Prostate gland (tissue), 2 donors: ENCODE results near the gene ZNF232. TPM values are rescaled to one million over a fixed set of nuclear protein-coding genes. Genes with fewer than 3 reads are reported as not detected.
"Not testable (repeated sequence)": the region's sequence is repeated elsewhere in the genome, so short reads cannot be mapped to it uniquely, and the experiment has no call there.

Experiments used
- DNase-seq: peaks from one replicate; pipeline ENCODE4 v3.0.0-alpha.2; 2019; ENCODE audit warnings: low spot score
- H3K27ac ChIP-seq, 2 donors: fragments of 200-600 bp; sonication (generic); 2 replicates each; pipeline ENCODE4 v1.5.1; 2017 to 2019
- H3K27me3 ChIP-seq: fragments of 200-600 bp; sonication (generic); replicated peaks from 2 replicates; pipeline ENCODE4 v1.5.1; 2019; ENCODE audit not compliant: insufficient read depth
- H3K36me3 ChIP-seq, 2 donors: fragments of 200-600 bp; sonication (generic); 1 replicate in 1 of 2; 2 replicates in 1 of 2; pipeline versions ENCODE4 v1.5.1 to v1.8.1; 2017 to 2019
- H3K4me1 ChIP-seq: fragments of 200-600 bp; sonication (generic); replicated peaks from 2 replicates; pipeline ENCODE4 v1.5.1; 2019
- H3K4me3 ChIP-seq, 2 donors: fragments of 200-600 bp; sonication (generic); 2 replicates each; pipeline ENCODE4 v1.5.1; 2017 to 2019
- H3K9me3 ChIP-seq: fragments of 200-600 bp; sonication (generic); 2 replicates; pipeline ENCODE4 v1.5.1; 2017
- POLR2A ChIP-seq: fragments of 450-650 bp; IDR thresholded peaks from one replicate; pipeline ENCODE4 v1.6.1; 2016; ENCODE audit warnings: antibody characterized with exemption, mild to moderate bottlenecking
- POLR2AphosphoS5 ChIP-seq: sonication (generic); formaldehyde crosslinking; IDR thresholded peaks from one replicate; pipeline ENCODE4 v1.6.1; 2017; ENCODE audit warnings: antibody characterized with exemption
- WGBS: methylation state at CpG from one replicate; pipeline ENCODE4 v1.1.5; 2018; 5-methylcytosine and 5-hydroxymethylcytosine counted together
- intact Hi-C: fragments of 100-400 bp; cut with DNase I; formaldehyde crosslinking; loops from one replicate; pipeline ENCODE4 v1.14.2; 2022
- total RNA-seq, 2 donors: library from RNA; depleted of rRNA; stranded (reverse); fragments of >200 nt; gene quantifications; one replicate each; pipeline ENCODE4 v1.1.0, GENCODE V29; 2016
- TF ChIP-seq, protein P1 (sequence below), 4 experiments: fragments of 200-600 bp in 2 of 4; fragments of 450-650 bp in 2 of 4; sonication (generic) in 2 of 4; IDR thresholded peaks; 1 replicate in 3 of 4; 2 replicates in 1 of 4; pipeline ENCODE4 v1.5.1; 2016 to 2019; ENCODE audit warnings: antibody characterized with exemption in 4 of 4, mild to moderate bottlenecking in 2 of 4, moderate library complexity in 2 of 4

Gene ZNF232
- total RNA-seq, 2 donors from 2014 or later: 14.3 TPM

DNA sequence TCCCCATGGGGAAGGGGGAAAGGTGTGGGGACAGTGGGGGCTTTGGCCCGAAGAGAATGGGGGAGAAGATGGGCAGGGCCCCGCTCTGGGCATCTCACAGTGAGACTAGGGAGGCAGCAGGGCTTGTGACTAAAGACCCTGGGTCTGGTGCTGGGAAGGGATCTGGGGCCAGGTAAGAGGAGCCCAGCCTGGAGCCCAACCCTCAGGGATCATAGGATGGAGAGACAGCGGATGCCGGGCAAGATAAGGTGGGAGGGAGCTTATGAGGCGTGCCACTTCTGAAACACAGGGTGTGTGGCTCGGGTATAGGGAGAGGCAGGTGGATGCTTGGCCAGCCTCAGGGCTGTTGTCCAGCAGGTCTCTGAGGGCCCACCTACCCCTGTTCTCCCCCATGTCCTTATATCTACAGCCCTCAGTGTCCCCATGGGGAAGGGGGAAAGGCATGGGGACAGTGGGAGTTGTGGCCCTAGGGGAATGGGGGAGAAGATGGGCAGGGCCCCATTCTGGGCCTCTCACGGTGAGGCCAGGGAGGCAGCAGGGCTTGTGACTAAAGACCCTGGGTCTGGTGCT, 19.6 kb upstream of the ZNF232 start:
- Histone ChIP-seq H3K27me3 (no peaks in the 10 kb centered on the region), H3K4me1 (no peaks in the 10 kb centered on the region), H3K27ac (no peak overlapping the region), H3K36me3 (no peaks in the 10 kb centered on the region), H3K4me3 (no peak overlapping the region), H3K9me3 (no peaks in the 10 kb centered on the region)
- TF ChIP-seq, protein P1, sequence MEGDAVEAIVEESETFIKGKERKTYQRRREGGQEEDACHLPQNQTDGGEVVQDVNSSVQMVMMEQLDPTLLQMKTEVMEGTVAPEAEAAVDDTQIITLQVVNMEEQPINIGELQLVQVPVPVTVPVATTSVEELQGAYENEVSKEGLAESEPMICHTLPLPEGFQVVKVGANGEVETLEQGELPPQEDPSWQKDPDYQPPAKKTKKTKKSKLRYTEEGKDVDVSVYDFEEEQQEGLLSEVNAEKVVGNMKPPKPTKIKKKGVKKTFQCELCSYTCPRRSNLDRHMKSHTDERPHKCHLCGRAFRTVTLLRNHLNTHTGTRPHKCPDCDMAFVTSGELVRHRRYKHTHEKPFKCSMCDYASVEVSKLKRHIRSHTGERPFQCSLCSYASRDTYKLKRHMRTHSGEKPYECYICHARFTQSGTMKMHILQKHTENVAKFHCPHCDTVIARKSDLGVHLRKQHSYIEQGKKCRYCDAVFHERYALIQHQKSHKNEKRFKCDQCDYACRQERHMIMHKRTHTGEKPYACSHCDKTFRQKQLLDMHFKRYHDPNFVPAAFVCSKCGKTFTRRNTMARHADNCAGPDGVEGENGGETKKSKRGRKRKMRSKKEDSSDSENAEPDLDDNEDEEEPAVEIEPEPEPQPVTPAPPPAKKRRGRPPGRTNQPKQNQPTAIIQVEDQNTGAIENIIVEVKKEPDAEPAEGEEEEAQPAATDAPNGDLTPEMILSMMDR (IDR thresholded peaks at IDR 0.05): no peak
- TF ChIP-seq POLR2AphosphoS5 (no peak), POLR2A (no peak)
- intact Hi-C loops: no loop called here
- no peak for DNase-seq
- 87% methylated on average over 7 of the region's 7 CpGs for WGBS

DNA sequence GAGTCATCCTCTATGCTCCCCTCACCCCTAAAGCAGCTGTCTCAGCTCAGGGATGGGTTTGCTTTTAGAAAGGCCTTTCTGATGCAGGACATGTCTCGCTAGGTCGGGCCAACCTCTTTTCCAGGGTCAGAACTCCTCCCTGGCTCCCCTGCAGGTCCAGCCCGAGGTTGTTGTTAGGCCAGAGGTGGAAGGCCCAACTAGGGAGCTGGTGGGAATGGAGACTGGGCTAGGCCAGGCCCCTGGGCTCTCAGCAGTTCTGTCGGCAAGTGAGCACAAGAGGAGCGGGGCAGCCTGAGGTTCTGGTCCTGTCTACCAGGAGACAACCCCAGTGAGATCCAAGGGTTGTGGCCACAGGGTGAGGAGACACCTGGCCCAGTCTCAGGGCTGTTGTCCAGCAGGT, 19.0 kb upstream of the ZNF232 start:
- H3K27ac ChIP-seq, H3K27me3 ChIP-seq, H3K4me1 ChIP-seq, DNase-seq, H3K36me3 ChIP-seq, H3K4me3 ChIP-seq, intact Hi-C loops, H3K9me3 ChIP-seq: not testable (repeated sequence)
- WGBS: 93% methylated on average over 5 of the region's 5 CpGs

DNA sequence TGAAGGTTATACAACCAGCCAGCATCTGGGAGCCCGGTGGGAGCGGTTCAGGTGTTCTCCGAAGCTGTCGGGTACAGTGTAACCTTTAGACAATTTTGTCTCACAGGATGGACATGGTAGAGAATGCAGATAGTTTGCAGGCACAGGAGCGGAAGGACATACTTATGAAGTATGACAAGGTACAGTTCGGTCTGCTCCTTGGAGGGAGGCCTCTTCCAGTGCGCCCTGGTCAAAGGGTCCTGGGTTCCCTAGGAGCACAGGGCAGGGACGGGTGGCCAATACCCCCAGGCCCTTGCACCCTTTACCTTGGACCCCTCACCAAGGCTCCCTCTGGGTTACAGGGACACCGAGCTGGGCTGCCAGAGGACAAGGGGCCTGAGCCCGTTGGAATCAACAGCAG, 18.6 kb upstream of the ZNF232 start:
- H3K27ac ChIP-seq, intact Hi-C loops, H3K9me3 ChIP-seq, H3K36me3 ChIP-seq, H3K4me1 ChIP-seq, H3K27me3 ChIP-seq, H3K4me3 ChIP-seq: not testable (repeated sequence)
- WGBS: 92% methylated on average over 10 of the region's 10 CpGs
- DNase-seq: peak; percentile 2

DNA sequence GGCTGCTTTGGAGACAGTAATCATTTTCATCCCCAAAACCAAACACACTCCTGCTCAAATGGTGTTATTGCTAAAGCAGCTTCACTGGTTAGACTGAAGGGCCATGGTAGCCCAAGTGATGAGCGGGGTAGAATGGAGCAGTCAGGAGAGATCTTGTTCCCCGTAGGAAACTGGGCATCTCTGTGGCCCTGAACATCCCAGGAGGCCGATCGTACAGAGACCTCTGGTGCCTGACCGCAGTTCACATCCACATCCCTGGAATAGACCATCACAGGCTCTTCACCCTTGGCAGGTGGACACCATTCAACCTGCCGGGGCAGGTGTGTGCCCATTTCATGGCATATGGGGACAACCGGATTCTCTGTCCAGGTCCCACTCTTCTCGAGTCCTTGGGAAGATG, 18.1 kb upstream of the ZNF232 start:
- H3K27me3 ChIP-seq, H3K4me3 ChIP-seq, H3K36me3 ChIP-seq, H3K4me1 ChIP-seq, H3K9me3 ChIP-seq, intact Hi-C loops, H3K27ac ChIP-seq: not testable (repeated sequence)
- 94% methylated on average over 8 of the region's 8 CpGs for WGBS
- DNase-seq: peak; percentile 1

- Histone ChIP-seq H3K4me3 (no peak overlapping the region), H3K27ac (no peak overlapping the region), H3K27me3 (no peaks in the 10 kb centered on the region), H3K9me3 (no peaks in the 10 kb centered on the region), H3K36me3 (no peaks in the 10 kb centered on the region), H3K4me1 (no peaks in the 10 kb centered on the region)
- DNase-seq: peak; percentile 1
- 89% methylated on average over 11 of the region's 11 CpGs for WGBS
- intact Hi-C loops: no loop called here
- TF ChIP-seq, protein P1 (IDR thresholded peaks at IDR 0.05): no peak
- TF ChIP-seq POLR2A (no peak), POLR2AphosphoS5 (no peak)
Observed at GRCh38 chr17:5128905-5129535, 17.3 kb upstream of the ZNF232 start.

DNA sequence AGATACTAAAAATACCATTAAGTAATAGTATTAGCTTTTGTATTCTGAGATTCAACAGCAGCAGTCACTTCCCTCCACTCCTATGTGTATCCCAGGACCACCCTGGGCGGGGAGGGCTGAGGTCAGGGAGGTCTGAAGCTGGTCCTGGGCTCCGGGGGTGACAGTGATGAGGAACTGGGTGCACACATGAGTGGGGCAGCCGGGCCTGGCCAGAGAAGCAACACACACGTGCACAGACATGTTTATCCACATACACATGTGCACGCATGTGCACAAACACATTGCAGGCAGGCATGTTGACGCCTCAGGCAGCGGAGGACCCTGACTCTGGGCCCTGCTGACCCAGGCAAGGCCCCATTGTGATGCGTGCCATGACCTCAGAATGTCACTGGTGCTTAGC, 16.7 kb upstream of the ZNF232 start:
- WGBS: 80% methylated on average over 8 of the region's 8 CpGs
- H3K4me3 ChIP-seq, H3K27me3 ChIP-seq, H3K36me3 ChIP-seq, H3K9me3 ChIP-seq, H3K4me1 ChIP-seq, DNase-seq, H3K27ac ChIP-seq, intact Hi-C loops: not testable (repeated sequence)

GRCh38 chr17:5127910-5128309, 16.2 kb upstream of the ZNF232 start:
- Histone ChIP-seq H3K4me1 (no peaks in the 10 kb centered on the region), H3K27me3 (no peaks in the 10 kb centered on the region), H3K27ac (no peak overlapping the region), H3K9me3 (no peaks in the 10 kb centered on the region), H3K4me3 (no peak overlapping the region), H3K36me3 (no peaks in the 10 kb centered on the region)
- TF ChIP-seq, protein P1 (IDR thresholded peaks at IDR 0.05): no peak
- TF ChIP-seq POLR2A (no peak), POLR2AphosphoS5 (no peak)
- WGBS: 90% methylated on average over 4 of the region's 4 CpGs
- intact Hi-C loops: no loop called here
- DNase-seq: no peak
